ENCODE measurements around the gene C19orf81.

C19orf81 gene

GRCh38 chr19:50686310-50687032 lies 37.2 kb downstream of the C19orf81 start:
- DNase-seq = no peak

DNA sequence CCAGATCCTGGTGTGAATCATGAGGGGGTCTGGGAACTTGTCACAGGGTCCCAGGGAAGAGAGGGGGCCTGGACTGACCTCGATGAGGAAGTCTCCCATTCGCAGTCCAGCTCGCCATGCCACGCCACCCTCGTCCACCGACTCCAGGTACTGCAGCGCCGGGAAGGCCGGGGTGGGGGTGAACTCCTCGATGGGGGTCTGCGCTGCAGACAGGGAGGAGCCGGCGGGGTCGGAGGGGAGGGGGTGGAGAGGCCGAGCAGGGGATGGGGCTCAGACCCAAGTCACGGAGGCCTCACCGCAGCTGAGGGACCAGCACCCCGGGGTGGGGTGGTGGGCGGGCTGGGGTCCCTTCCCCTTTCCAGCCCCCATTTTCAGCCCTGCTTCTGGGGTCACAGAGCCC lies 39.5 kb downstream of the C19orf81 start:
- no peak for DNase-seq

DNA sequence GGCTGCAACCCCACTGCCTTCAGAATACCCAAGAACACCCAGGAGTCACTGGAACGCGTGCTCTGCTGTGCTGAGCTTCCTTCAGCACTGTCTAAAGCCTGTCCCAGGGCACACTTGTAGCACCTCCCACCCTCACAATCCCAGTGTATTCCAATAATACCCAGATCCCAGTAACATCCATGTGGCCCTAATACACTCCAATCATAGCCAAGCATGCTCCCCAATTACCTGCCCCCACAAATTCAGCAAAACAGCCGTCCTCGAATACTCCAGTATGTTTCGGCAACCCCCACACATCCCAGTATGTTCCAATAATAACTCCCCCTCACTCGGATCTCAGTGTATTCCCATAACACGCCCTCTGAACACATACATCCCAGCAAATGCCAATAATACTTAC lies 41.2 kb downstream of the C19orf81 start:
- no peak for DNase-seq

- DNase-seq = peak; percentile 11
Observed at GRCh38 chr19:50693064-50693975, 44.1 kb downstream of the C19orf81 start.

- DNase-seq = no peak
Observed at GRCh38 chr19:50694815-50695145, 45.5 kb downstream of the C19orf81 start.

DNA sequence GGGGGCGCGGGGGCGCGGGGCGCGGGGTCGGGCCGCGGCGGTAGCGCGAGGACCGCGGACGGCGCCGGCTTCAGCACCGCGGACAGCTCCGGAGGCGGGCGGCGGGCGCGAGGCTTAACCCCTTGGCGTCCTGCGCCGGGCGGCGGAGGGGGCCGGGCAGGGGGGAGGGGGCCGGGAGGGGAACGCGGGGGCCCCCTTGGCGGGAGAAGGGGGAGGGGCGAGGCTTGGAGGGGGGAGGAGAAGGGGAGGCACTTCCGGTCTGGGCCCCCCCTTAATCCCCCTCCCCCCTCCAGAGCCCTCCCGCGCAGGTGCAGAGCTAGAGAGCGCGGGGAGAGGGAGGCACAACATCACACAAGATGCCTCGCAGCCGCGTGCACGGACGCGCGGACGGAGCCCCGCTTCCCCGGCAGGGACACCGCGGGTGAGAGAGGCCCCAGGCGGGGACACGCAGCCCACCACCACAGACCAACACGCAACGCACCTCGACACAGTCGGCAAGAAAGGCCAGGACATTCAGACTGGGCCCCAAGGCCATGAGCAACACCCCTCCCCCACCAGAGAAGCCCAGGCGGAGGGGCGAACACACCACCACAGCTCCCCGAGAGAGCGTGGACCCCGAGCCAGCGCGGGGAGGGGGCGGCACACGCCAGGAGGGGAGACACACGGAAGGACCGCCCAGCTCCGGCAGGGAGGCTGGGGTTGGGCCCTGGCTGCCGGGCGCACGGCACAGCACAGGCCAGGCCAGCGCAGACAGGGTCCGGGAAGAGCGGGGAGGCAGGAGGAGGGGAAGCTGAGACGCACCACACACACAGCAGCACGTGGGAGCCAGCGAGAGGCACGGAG lies 46.2 kb downstream of the C19orf81 start:
- DNase-seq = peak; percentile 68

- DNase-seq = no peak
Observed at GRCh38 chr19:50696094-50696483, 46.8 kb downstream of the C19orf81 start.

- no peak for DNase-seq
Observed at GRCh38 chr19:50697414-50698124, 48.3 kb downstream of the C19orf81 start.

DNA sequence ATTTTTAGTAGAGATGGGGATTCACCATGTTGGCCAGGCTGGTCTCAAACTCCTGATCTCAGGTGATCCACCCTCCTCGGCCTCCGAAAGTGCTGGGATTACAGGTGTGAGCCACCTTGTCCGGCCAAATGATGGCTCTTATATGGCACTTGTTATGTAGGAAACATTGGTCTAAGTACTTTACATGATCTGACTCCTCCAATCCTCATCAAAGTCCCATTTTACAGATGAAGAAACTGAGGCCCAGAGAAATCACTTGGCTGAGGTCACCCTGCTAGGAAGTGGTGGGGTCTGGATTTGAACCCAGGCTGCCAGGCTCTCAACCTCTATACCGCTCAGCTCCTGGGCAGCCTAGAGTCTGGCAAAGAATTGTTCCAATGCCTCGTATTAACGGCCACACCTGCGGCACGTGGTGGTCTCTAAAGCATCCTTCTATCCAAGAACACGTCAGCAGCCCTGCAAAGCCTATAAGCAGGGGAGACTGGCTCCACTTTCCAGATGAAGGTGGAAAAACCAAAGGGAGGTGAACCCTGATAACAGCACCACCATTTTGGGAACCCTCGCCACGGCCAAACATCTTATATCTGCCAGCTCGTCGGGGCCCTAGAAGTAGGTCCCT lies 52.2 kb downstream of the C19orf81 start:
- DNase-seq = no peak

GRCh38 chr19:50702158-50702870 lies 53.1 kb downstream of the C19orf81 start:
- no peak for DNase-seq

GRCh38 chr19:50702871-50703829 lies 53.9 kb downstream of the C19orf81 start:
- peak; percentile 29 for DNase-seq

- DNase-seq = peak; percentile 68
Observed at GRCh38 chr19:50703915-50704796, 54.9 kb downstream of the C19orf81 start.

DNA sequence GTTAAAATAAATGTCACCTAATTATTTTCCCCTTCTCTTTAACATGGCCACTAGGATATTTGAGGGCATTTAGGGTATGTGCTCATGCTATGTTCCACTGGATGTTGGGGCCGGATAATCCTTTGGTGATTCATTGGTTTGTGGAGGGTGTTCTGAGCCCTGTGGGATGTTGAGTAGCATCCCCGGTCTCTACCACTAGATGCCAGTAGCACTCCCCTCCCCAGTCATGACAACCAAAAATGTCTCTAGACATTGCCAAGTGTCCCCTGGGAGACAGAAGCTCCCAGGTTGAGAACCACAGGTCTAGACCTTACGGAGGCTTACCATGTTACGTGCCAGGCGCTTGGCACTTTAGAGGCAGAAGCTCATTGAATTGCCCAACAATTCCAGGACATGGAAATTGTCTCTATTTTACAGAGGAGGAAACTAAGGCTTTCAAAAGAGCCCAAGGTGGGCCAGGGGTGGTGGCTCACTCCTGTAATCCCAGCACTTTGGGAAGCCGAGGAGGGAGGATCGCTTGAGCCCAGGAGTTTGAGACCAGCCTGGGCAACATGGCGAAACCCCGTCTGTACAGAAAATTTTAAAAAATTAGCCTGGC lies 56.3 kb downstream of the C19orf81 start:
- peak; percentile 82 for DNase-seq

- no peak for DNase-seq
Observed at GRCh38 chr19:50706387-50706786, 57.1 kb downstream of the C19orf81 start.

DNA sequence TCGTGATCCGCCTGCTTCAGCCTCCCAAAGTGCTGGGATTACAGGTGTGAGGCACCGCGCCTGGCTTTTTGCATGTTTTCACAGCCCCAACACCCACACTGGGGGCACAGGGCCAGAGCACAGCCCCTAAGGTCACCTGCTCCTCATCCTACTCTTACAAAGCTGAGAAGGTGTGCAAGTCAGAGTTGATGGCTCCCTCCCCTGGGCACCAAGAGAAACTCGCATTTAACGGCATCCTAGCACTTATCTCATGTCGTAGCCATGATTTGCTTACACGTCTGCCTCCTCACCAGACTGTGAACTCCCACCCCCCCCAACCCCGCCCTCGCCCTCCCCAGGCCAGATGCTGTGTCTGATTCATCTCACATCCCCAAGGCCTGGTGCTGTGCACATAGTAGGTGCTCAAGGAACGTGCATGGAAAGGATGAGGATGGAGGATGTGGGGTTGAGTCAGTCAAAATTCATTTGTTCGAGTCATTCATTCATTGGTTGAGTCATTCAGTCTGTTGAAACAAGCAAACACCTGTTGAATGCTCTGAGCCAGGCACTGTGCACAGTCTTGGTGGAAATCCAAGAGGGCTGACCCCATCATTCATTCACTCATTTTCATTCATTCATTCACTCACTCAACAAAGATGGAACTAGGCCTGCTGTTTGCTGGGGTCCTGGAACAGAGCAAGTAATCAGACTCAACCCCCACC lies 59.1 kb downstream of the C19orf81 start:
- DNase-seq = peak; percentile 13
